Left ventricle myocardium inferior (tissue), 1 donor: ENCODE measurements around the gene MGAT4B. TPM values are rescaled to one million over a fixed set of nuclear protein-coding genes. Genes with fewer than 3 reads are reported as not detected.

Source experiments
- DNase-seq: peaks from one replicate; pipeline ENCODE4 v3.0.0-alpha.2; 2020
- H3K27ac ChIP-seq: fragments of 200-600 bp; replicated peaks from 2 replicates; pipeline ENCODE4 v1.8.0; 2021
- H3K27me3 ChIP-seq: fragments of 200-600 bp; 2 replicates; pipeline ENCODE4 v1.8.0; 2021; ENCODE audit warnings: low read depth
- H3K36me3 ChIP-seq: fragments of 200-600 bp; 2 replicates; pipeline ENCODE4 v1.8.0; 2021
- H3K4me1 ChIP-seq: fragments of 200-600 bp; 2 replicates; pipeline ENCODE4 v1.8.0; 2021
- H3K4me3 ChIP-seq: fragments of 200-600 bp; 2 replicates; pipeline ENCODE4 v1.8.0; 2021; ENCODE audit warnings: mild to moderate bottlenecking, moderate library complexity
- H3K9me3 ChIP-seq: fragments of 200-600 bp; replicated peaks from 2 replicates; pipeline ENCODE4 v1.8.0; 2021
- CTCF ChIP-seq: fragments of 200-600 bp; IDR thresholded peaks from 2 replicates; pipeline ENCODE4 v1.8.0; 2021; ENCODE audit warnings: antibody characterized with exemption, mild to moderate bottlenecking, borderline replicate concordance
- intact Hi-C: fragments of 100-400 bp; cut with micrococcal nuclease; formaldehyde crosslinking; loops from one replicate; pipeline ENCODE4 v1.11.0; 2022
- total RNA-seq: library from RNA; stranded (reverse); fragmentation: NEBNext Ultra II Directional; extraction: Animal tissue kit (Norgen Biotek cat#: 25700); gene quantifications from one replicate; pipeline ENCODE4 v1.2.1, GENCODE V29; 2021
- donor health status: DM: no; HTN: yes; CAD: no; lungs with severe emphysema.

MGAT4B gene
- total RNA-seq, 1 donor from 2014 or later, result 98.7 TPM

- Histone ChIP-seq H3K27me3 (no peaks in the 10 kb centered on the region), H3K4me1 (peaks cover 94% of the 10 kb centered on the region), H3K4me3 (peak overlapping the region; percentile 91), H3K9me3 (no peaks in the 10 kb centered on the region), H3K27ac (peak overlapping the region; percentile 98), H3K36me3 (peaks cover 74% of the 10 kb centered on the region)
- TF ChIP-seq CTCF, result no peak
- intact Hi-C loops, result no loop called here
- DNase-seq, result no peak
Observed at GRCh38 chr5:179823937-179824744, 17.5 kb upstream of the MGAT4B start.

GRCh38 chr5:179822444-179822990, 15.9 kb upstream of the MGAT4B start:
- Histone ChIP-seq H3K27ac (peak overlapping the region; percentile 98), H3K4me1 (peaks cover 96% of the 10 kb centered on the region), H3K27me3 (no peaks in the 10 kb centered on the region), H3K36me3 (peaks cover 58% of the 10 kb centered on the region), H3K4me3 (peak overlapping the region; percentile 91), H3K9me3 (no peaks in the 10 kb centered on the region)
- no peak for DNase-seq
- no peak for TF ChIP-seq CTCF
- intact Hi-C loops, result no loop called here

DNA sequence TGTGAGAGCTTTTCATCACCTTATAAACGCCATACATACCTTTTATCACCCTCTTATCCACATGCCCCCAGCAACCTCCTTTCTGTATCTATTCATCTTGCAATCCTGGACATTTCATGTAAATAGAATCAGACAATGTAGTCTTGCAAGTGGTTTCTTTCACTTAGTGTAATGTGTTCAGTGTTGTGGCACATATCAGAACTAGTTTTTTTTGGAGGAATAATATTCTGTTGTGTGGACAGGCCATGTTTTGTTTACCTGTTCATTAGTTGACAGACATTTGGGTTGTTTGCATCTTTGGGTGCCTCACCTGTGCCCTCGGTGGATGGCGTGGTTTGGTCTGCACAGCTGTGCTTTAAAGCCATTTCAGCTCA, 15.4 kb upstream of the MGAT4B start:
- no peaks in the 10 kb centered on the region for H3K9me3 ChIP-seq
- no peaks in the 10 kb centered on the region for H3K27me3 ChIP-seq
- TF ChIP-seq CTCF, result no peak
- intact Hi-C loops, result no loop called here
- no peak for DNase-seq
- H3K4me1 ChIP-seq, result peaks cover 96% of the 10 kb centered on the region
- H3K36me3 ChIP-seq, result peaks cover 53% of the 10 kb centered on the region
- peak overlapping the region; percentile 91 for H3K4me3 ChIP-seq
- peak overlapping the region; percentile 98 for H3K27ac ChIP-seq

DNA sequence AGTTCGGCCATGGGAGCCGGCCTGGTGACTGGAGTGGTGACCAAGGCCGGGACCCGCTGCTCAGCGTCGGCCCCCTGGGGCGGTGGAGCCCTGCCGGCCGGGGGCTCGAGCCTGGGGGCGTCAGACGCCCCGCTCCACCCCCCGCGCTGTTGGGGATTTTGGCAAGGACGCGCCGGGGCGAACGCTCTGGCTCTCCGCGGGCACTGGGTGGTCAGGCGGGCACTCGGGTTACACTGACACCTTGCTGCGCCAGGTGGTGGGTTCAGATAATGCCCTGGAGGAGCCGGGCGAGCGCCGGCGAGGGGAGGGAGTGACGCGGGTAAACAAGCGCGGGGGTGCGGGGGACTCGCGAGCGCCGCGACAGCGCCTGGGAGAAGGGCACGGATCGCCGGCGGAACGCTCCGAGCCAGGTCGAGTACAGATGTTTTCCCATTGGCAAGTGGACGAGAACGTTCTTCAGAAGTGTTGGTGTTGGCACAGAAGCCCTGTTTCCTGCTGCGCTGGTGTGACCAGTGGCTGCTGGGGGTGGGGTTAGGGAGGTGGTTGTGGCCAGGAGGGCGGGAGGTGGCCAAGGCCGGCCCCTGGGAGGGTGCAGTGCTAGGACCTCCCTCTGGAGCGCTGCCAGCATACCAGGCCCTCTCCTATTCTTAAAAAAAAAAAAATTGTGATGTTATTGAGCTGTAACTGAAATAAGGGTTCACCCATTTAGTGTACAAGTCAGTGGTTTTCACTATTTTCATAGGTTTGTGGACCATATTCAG, 14.8 kb upstream of the MGAT4B start:
- peak overlapping the region; percentile 98 for H3K27ac ChIP-seq
- no peaks in the 10 kb centered on the region for H3K27me3 ChIP-seq
- no peaks in the 10 kb centered on the region for H3K9me3 ChIP-seq
- intact Hi-C loops, result no loop called here
- peak overlapping the region; percentile 91 for H3K4me3 ChIP-seq
- no peak for TF ChIP-seq CTCF
- H3K36me3 ChIP-seq, result peaks cover 47% of the 10 kb centered on the region
- peak; percentile 97 for DNase-seq
- peaks cover 96% of the 10 kb centered on the region for H3K4me1 ChIP-seq

DNA sequence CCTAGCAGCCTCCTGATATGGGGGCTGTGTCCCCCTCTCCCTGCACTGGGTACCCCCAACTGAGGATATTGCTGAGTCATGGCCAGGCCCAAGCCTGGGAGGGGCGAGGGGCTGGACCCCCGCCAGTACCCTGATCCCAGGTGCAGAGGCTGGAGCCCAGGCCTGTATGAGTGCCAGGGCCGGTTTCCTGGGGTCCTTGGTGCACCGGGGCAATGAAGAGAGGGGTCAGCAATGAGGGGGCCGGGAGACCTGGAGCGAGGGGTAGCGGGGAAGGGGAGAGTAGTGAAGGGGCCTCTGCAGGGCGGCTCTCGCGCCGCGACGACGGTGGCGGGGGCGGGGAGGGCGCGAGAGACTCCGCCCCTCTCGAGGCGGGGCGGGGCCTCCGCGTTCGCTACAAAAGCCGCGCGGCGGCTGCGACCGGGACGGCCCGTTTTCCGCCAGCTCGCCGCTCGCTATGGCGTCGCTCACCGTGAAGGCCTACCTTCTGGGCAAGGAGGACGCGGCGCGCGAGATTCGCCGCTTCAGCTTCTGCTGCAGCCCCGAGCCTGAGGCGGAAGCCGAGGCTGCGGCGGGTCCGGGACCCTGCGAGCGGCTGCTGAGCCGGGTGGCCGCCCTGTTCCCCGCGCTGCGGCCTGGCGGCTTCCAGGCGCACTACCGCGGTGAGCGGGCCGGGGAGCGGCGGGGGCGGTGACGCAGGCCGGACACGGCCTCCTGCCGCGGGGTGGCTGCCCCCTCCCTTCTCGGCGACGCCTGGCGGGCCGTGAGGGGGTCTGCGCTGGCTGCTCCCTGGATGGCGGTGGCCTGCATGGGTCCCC, 14.0 kb upstream of the MGAT4B start, which contains the start of gene SQSTM1:
SQSTM1 (plus strand) TSS at position 423 of the 815 bp plus-strand sequence; CDS start at position 455, 32 bp downstream.
- TF ChIP-seq CTCF, result peak; percentile 17
- H3K4me1 ChIP-seq, result peaks cover 90% of the 10 kb centered on the region
- peak within 1 kb of the TSS; percentile 98 for H3K27ac ChIP-seq
- peaks cover 39% of the 10 kb centered on the region for H3K36me3 ChIP-seq
- H3K27me3 ChIP-seq, result no peaks in the 10 kb centered on the region
- no peaks in the 10 kb centered on the region for H3K9me3 ChIP-seq
- intact Hi-C loops, result no loop called here
- peak within 1 kb of the TSS; percentile 91 for H3K4me3 ChIP-seq
- DNase-seq, result peak; percentile 87
